Body of pancreas (tissue), 4 donors: ENCODE measurements around the gene ABR.

Experiments
- POLR2A ChIP-seq, 3 donors: fragments of 450-650 bp; IDR thresholded peaks; one replicate each; pipeline ENCODE4 v1.6.1; 2016; ENCODE audit warnings: antibody characterized with exemption in 3 of 3, mild to moderate bottlenecking in 2 of 3
- TF ChIP-seq, protein P1 (sequence below), 7 experiments: fragments of 450-650 bp in 4 of 7; fragments of 200-600 bp in 3 of 7; sonication (generic) in 3 of 7; IDR thresholded peaks; one replicate each; pipeline ENCODE4 v1.5.1; 2016 to 2019; ENCODE audit warnings: antibody characterized with exemption in 7 of 7

- TF ChIP-seq, protein P1, sequence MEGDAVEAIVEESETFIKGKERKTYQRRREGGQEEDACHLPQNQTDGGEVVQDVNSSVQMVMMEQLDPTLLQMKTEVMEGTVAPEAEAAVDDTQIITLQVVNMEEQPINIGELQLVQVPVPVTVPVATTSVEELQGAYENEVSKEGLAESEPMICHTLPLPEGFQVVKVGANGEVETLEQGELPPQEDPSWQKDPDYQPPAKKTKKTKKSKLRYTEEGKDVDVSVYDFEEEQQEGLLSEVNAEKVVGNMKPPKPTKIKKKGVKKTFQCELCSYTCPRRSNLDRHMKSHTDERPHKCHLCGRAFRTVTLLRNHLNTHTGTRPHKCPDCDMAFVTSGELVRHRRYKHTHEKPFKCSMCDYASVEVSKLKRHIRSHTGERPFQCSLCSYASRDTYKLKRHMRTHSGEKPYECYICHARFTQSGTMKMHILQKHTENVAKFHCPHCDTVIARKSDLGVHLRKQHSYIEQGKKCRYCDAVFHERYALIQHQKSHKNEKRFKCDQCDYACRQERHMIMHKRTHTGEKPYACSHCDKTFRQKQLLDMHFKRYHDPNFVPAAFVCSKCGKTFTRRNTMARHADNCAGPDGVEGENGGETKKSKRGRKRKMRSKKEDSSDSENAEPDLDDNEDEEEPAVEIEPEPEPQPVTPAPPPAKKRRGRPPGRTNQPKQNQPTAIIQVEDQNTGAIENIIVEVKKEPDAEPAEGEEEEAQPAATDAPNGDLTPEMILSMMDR (IDR thresholded peaks at IDR 0.05), result no peak
- TF ChIP-seq POLR2A (IDR thresholded peaks at IDR 0.05), result no peak
Observed at GRCh38 chr17:976312-976711, 203.5 kb downstream of the ABR start.
